ENCODE measurements around the gene NISCH. TPM values are rescaled to one million over a fixed set of nuclear protein-coding genes. Genes with fewer than 3 reads are reported as not detected.
A peak's percentile ranks its signal among the peaks of the same experiment; 100 is the strongest.

Gene NISCH
- total RNA-seq, 4 donors from 2014 or later = 68.7 to 298 (median 94.6) TPM

GRCh38 chr3:52442409-52443267 lies 12.8 kb upstream of the NISCH start:
- 85% methylated on average over 16 of the region's 16 CpGs for WGBS
- peaks cover 29% of the 10 kb centered on the region for H3K4me1 ChIP-seq
- peak in 1 of 2 donors; percentile 59 for DNase-seq (ENCODE audit: low spot score in 2 of 2)
- no peaks in the 10 kb centered on the region for H3K27me3 ChIP-seq
- TF ChIP-seq POLR2A (IDR thresholded peaks at IDR 0.05) (no peak), POLR2AphosphoS5 (IDR thresholded peaks at IDR 0.05) (no peak)
- H3K27ac ChIP-seq = no peak overlapping the region
- H3K4me3 ChIP-seq = peak overlapping the region; percentile 46
- no peaks in the 10 kb centered on the region for H3K9me3 ChIP-seq
- H3K36me3 ChIP-seq = no peaks in the 10 kb centered on the region

- Histone ChIP-seq H3K36me3 (no peaks in the 10 kb centered on the region), H3K4me3 (peak overlapping the region; percentile 46), H3K9me3 (no peaks in the 10 kb centered on the region), H3K27me3 (no peaks in the 10 kb centered on the region), H3K4me1 (peaks cover 23% of the 10 kb centered on the region), H3K27ac (no peak overlapping the region)
- no peak for TF ChIP-seq POLR2A (IDR thresholded peaks at IDR 0.05)
- TF ChIP-seq POLR2AphosphoS5 (IDR thresholded peaks at IDR 0.05) = no peak
- TF ChIP-seq CTCF (IDR thresholded peaks at IDR 0.05) = no peak
- TF ChIP-seq EP300 (IDR thresholded peaks at IDR 0.05) = no peak
- DNase-seq (ENCODE audit: low spot score in 2 of 2) = no peak
- WGBS = 88% methylated on average over 8 of the region's 8 CpGs
These were observed 12.2 kb upstream of the NISCH start for GRCh38 chr3:52443268-52443610.

GRCh38 chr3:52443791-52444687 lies 11.4 kb upstream of the NISCH start:
- H3K4me1 ChIP-seq = peaks cover 18% of the 10 kb centered on the region
- H3K27ac ChIP-seq = no peak overlapping the region
- TF ChIP-seq EP300 (IDR thresholded peaks at IDR 0.05) (no peak), CTCF (IDR thresholded peaks at IDR 0.05) (no peak), POLR2A (IDR thresholded peaks at IDR 0.05) (no peak), POLR2AphosphoS5 (IDR thresholded peaks at IDR 0.05) (no peak)
- H3K27me3 ChIP-seq = no peaks in the 10 kb centered on the region
- WGBS = 77% methylated on average over 24 of the region's 25 CpGs
- peak in 1 of 2 donors; percentile 58 for DNase-seq (ENCODE audit: low spot score in 2 of 2)
- H3K4me3 ChIP-seq = peak overlapping the region; percentile 46
- H3K9me3 ChIP-seq = no peaks in the 10 kb centered on the region
- no peaks in the 10 kb centered on the region for H3K36me3 ChIP-seq

- 38% methylated on average over 9 of the region's 19 CpGs for WGBS
- no peak within 1 kb of the TSS for H3K27ac ChIP-seq
- DNase-seq (ENCODE audit: low spot score in 2 of 2) = peak; percentile 85 to 93
- TF ChIP-seq POLR2A (IDR thresholded peaks at IDR 0.05) (no peak), CTCF (IDR thresholded peaks at IDR 0.05) (peak; percentile 62 to 77)
- peaks cover 23% of the 10 kb centered on the region for H3K4me1 ChIP-seq
- peak within 1 kb of the TSS; percentile 46 for H3K4me3 ChIP-seq
- H3K27me3 ChIP-seq = no peaks in the 10 kb centered on the region
- H3K36me3 ChIP-seq = no peaks in the 10 kb centered on the region
- H3K9me3 ChIP-seq = no peaks in the 10 kb centered on the region
These were observed 10.3 kb upstream of the NISCH start, which contains the start of gene SEMA3G for GRCh38 chr3:52444860-52445793. Gene SEMA3G (minus strand): TSS chr3:52445103. CDS start chr3:52445027, 76 bp downstream.

- Histone ChIP-seq H3K4me1 (peaks cover 28% of the 10 kb centered on the region), H3K4me3 (no peak overlapping the region), H3K36me3 (no peaks in the 10 kb centered on the region), H3K27ac (no peak overlapping the region), H3K27me3 (no peaks in the 10 kb centered on the region), H3K9me3 (no peaks in the 10 kb centered on the region)
- no peak for DNase-seq (ENCODE audit: low spot score in 2 of 2)
- TF ChIP-seq CTCF (IDR thresholded peaks at IDR 0.05) (no peak), POLR2AphosphoS5 (IDR thresholded peaks at IDR 0.05) (no peak), POLR2A (IDR thresholded peaks at IDR 0.05) (no peak), EP300 (IDR thresholded peaks at IDR 0.05) (no peak)
- WGBS = 93% methylated on average over 3 of the region's 4 CpGs
These were observed 9.4 kb upstream of the NISCH start for GRCh38 chr3:52446042-52446441.

Measured in suprapubic skin (tissue), 4 donors.